ENCODE data around the gene DRD2.

DRD2 gene

DNA sequence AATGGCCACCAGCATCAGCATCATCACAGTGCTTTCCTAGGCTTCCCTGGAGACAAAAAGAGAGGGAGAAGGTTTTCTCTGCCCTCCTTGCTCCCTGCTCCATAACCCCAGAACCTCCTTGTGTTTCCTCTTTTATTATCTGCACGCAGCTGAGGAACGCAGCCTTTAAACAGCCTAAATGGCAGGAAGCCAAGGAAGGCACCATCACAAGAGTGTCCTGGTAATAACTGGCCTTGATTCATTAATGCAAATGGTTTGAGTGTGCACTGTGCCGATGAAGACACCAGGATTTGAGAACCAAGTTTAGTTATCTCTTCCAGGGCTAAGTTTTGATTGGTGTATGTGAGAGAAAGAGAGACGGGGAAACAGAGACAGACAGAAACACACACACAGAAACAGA lies 29.4 kb upstream of the DRD2 start:
- Histone ChIP-seq H3K4me1 (ENCODE audit: insufficient read depth, low read length) (peaks cover 9% of the 10 kb centered on the region), H3K36me3 (ENCODE audit: insufficient read depth, low read length) (no peaks in the 10 kb centered on the region), H2AFZ (ENCODE audit: low read depth, low read length) (no peak overlapping the region), H3K4me3 (ENCODE audit: low read length) (no peak overlapping the region), H3K9me3 (ENCODE audit: low read length) (no peaks in the 10 kb centered on the region), H3K27me3 (ENCODE audit: insufficient read depth, low read length) (no peaks in the 10 kb centered on the region)

- Histone ChIP-seq H2AFZ (ENCODE audit: low read depth, low read length) (no peak overlapping the region), H3K27me3 (ENCODE audit: insufficient read depth, low read length) (no peaks in the 10 kb centered on the region), H3K4me3 (ENCODE audit: low read length) (no peak overlapping the region), H3K4me1 (ENCODE audit: insufficient read depth, low read length) (peaks cover 9% of the 10 kb centered on the region), H3K36me3 (ENCODE audit: insufficient read depth, low read length) (no peaks in the 10 kb centered on the region), H3K9me3 (ENCODE audit: low read length) (no peaks in the 10 kb centered on the region)
Measured at GRCh38 chr11:113504071-113504470, 28.9 kb upstream of the DRD2 start.

GRCh38 chr11:113497066-113497910 lies 22.1 kb upstream of the DRD2 start:
- no peaks in the 10 kb centered on the region for H3K27me3 ChIP-seq (ENCODE audit: insufficient read depth, low read length)
- no peaks in the 10 kb centered on the region for H3K36me3 ChIP-seq (ENCODE audit: insufficient read depth, low read length)
- no peaks in the 10 kb centered on the region for H3K4me1 ChIP-seq (ENCODE audit: insufficient read depth, low read length)
- no peaks in the 10 kb centered on the region for H3K9me3 ChIP-seq (ENCODE audit: low read length)
- no peak overlapping the region for H2AFZ ChIP-seq (ENCODE audit: low read depth, low read length)
- no peak overlapping the region for H3K4me3 ChIP-seq (ENCODE audit: low read length)

DNA sequence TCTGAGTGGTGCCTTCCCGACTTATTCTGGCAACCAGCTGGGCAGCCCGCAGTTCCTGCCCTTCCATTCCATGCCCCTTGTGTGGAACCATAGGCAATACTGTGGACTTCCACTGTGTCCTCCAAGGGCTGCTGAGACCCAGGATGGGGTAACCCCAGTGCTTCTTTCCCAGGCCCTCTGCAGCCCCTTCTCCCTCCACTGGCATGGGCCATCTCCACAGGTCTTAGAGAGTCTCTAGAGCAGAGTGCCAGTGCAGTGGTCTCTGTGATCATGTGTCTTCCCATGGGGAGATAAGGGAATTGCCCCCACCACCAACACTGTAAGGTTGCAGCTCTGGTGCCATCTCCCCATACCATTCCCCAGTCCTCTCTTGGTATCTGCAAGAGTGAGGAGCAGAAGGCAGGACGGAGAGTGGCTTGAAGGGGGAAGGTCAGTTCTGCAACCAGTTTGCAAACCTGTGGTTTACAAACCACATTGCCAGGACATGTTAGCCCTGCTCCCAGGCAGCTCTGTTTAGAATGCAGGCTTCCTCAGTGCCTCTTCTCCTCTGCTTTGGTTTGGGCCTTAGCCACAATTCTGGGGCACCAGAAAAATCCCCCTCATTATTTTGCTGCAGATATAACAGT lies 20.9 kb upstream of the DRD2 start:
- no peaks in the 10 kb centered on the region for H3K4me1 ChIP-seq (ENCODE audit: insufficient read depth, low read length)
- no peaks in the 10 kb centered on the region for H3K27me3 ChIP-seq (ENCODE audit: insufficient read depth, low read length)
- H2AFZ ChIP-seq (ENCODE audit: low read depth, low read length) = no peak overlapping the region
- H3K36me3 ChIP-seq (ENCODE audit: insufficient read depth, low read length) = no peaks in the 10 kb centered on the region
- no peaks in the 10 kb centered on the region for H3K9me3 ChIP-seq (ENCODE audit: low read length)
- no peak overlapping the region for H3K4me3 ChIP-seq (ENCODE audit: low read length)

DNA sequence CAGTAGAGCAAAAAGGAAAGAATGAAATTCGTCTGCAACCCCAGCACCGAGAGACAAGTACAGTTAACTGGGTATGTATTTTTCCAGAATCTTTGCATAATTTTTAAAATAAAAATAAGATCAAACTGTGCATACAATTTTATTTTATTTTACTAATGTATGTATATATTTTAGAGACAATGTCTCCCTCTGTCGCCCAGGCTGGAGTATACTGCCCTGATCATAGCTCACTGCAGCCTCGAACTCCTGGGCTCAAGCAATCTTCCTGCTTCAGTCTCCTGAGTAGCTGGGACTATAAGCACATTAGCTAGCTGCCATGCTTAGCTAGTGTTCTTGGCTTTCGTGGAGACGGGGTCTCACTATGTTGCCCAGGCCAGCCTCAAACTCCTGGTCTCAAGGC lies 18.8 kb upstream of the DRD2 start:
- no peak overlapping the region for H2AFZ ChIP-seq (ENCODE audit: low read depth, low read length)
- H3K9me3 ChIP-seq (ENCODE audit: low read length) = no peaks in the 10 kb centered on the region
- no peaks in the 10 kb centered on the region for H3K4me1 ChIP-seq (ENCODE audit: insufficient read depth, low read length)
- H3K36me3 ChIP-seq (ENCODE audit: insufficient read depth, low read length) = no peaks in the 10 kb centered on the region
- no peak overlapping the region for H3K4me3 ChIP-seq (ENCODE audit: low read length)
- H3K27me3 ChIP-seq (ENCODE audit: insufficient read depth, low read length) = no peaks in the 10 kb centered on the region

DNA sequence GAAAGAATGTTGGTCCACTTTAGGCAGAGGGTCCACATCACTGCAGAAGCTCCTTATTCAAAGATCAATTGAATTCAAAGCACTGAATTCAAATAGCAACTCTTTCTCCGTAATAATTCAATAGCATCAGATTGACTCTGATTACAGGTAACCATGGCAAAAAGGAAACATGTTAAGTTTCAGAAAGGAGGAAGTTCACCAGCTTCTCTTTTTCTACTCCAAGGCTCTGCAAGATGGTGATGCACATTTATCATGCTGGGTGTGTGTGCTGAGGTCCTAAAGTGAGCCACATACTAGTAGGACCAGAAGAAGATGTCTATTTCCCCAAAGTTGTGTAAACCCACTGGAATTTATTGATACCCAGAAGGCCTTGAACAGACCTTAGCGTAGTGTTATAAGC lies 18.0 kb upstream of the DRD2 start:
- no peak overlapping the region for H2AFZ ChIP-seq (ENCODE audit: low read depth, low read length)
- H3K4me1 ChIP-seq (ENCODE audit: insufficient read depth, low read length) = no peaks in the 10 kb centered on the region
- H3K4me3 ChIP-seq (ENCODE audit: low read length) = no peak overlapping the region
- no peaks in the 10 kb centered on the region for H3K36me3 ChIP-seq (ENCODE audit: insufficient read depth, low read length)
- no peaks in the 10 kb centered on the region for H3K9me3 ChIP-seq (ENCODE audit: low read length)
- no peaks in the 10 kb centered on the region for H3K27me3 ChIP-seq (ENCODE audit: insufficient read depth, low read length)

DNA sequence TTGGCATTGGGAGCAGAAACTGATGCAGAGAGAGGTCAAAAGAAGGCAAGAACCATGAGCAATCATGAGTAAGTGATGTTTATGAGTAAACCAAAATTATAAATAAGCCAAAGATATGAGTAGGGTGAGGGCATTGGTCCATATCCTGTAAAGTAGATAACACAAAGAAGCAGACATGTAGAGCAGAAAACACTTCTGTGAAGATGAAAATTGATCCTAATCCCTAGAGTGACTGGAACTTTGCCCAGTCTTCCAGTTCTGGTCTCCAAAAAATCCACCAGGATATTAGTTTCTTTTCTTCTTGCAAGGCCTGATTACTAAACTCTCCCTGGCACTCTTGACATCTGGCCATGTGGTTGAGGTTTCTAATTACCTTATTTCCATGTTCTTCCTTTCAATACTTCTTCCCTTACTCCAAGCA lies 13.7 kb upstream of the DRD2 start:
- no peaks in the 10 kb centered on the region for H3K27me3 ChIP-seq (ENCODE audit: insufficient read depth, low read length)

DNA sequence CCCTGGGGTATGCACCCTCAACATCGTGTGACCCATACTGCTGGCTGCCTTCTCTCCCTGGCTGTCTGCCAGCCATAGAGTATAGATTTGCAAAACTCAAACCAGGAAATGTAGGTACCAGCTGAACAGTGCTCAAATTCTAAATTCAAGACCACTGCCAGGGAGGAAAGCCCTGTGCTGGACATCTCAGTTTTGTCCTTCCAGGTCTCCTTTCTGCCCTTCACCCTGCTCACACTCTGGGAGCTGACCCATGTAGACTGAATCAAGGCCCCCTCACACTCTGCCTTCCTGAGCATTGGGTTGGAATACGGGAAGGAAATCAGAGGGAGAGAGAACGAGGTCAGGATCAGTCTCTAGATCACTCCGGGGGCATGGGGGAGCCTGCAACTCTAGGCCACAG lies 12.4 kb upstream of the DRD2 start:
- no peaks in the 10 kb centered on the region for H3K36me3 ChIP-seq (ENCODE audit: insufficient read depth, low read length)
- H2AFZ ChIP-seq (ENCODE audit: low read depth, low read length) = no peak overlapping the region
- no peaks in the 10 kb centered on the region for H3K9me3 ChIP-seq (ENCODE audit: low read length)
- H3K4me3 ChIP-seq (ENCODE audit: low read length) = no peak overlapping the region
- no peaks in the 10 kb centered on the region for H3K27me3 ChIP-seq (ENCODE audit: insufficient read depth, low read length)
- no peaks in the 10 kb centered on the region for H3K4me1 ChIP-seq (ENCODE audit: insufficient read depth, low read length)

More for the DNA sequence above, 13.7 kb upstream of the DRD2 start:
- no peaks in the 10 kb centered on the region for H3K36me3 ChIP-seq (ENCODE audit: insufficient read depth, low read length)
- H3K9me3 ChIP-seq (ENCODE audit: low read length) = no peaks in the 10 kb centered on the region
- H2AFZ ChIP-seq (ENCODE audit: low read depth, low read length) = no peak overlapping the region
- H3K4me3 ChIP-seq (ENCODE audit: low read length) = no peak overlapping the region
- H3K4me1 ChIP-seq (ENCODE audit: insufficient read depth, low read length) = no peaks in the 10 kb centered on the region

DNA sequence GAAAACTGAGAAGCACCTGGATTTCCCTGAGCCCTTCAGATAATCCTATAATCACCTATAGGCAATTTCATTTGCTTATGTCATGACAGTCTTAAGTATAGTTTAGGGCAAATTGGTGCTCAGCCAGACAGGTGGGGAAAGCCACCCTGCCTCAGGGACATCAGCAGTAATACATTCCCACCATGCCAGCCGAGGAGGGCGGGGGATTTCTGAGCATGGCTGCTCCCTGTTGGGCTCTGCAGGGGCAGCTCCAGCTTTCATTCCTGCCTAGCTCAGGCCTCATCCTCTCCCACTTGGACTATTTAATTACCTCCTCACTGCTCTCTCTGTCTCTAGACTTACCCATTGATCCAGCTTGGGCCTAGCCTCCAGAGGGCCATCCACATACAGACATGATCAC lies 9.0 kb upstream of the DRD2 start:
- no peaks in the 10 kb centered on the region for H3K4me1 ChIP-seq (ENCODE audit: insufficient read depth, low read length)
- H3K9me3 ChIP-seq (ENCODE audit: low read length) = no peaks in the 10 kb centered on the region
- H3K27me3 ChIP-seq (ENCODE audit: insufficient read depth, low read length) = peaks cover 9% of the 10 kb centered on the region
- no peaks in the 10 kb centered on the region for H3K36me3 ChIP-seq (ENCODE audit: insufficient read depth, low read length)
- H2AFZ ChIP-seq (ENCODE audit: low read depth, low read length) = no peak overlapping the region
- H3K4me3 ChIP-seq (ENCODE audit: low read length) = no peak overlapping the region

DNA sequence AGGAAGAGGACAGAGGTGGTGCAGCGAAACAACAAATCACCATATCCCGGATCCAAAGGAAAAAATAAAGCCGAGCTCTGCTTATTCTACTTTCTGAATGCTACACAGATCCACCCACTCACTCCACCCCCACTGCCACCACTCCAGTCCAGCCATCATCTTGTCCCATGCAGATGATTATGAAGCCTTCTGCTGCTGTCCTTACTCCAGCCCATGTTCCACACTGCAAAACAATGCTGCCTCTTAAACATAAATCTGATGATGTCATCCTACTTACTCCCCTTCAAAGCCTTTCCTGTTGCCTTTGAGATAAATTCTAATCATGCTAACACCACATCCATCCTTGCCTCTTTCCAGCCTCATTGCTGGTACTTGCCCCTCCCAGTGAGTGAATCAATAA lies 6.5 kb upstream of the DRD2 start:
- H3K27me3 ChIP-seq (ENCODE audit: insufficient read depth, low read length) = peaks cover 27% of the 10 kb centered on the region

GRCh38 chr11:113481226-113481625 lies 6.0 kb upstream of the DRD2 start:
- Histone ChIP-seq H2AFZ (ENCODE audit: low read depth, low read length) (no peak overlapping the region), H3K4me3 (ENCODE audit: low read length) (no peak overlapping the region), H3K27me3 (ENCODE audit: insufficient read depth, low read length) (peaks cover 31% of the 10 kb centered on the region), H3K9me3 (ENCODE audit: low read length) (no peaks in the 10 kb centered on the region), H3K36me3 (ENCODE audit: insufficient read depth, low read length) (no peaks in the 10 kb centered on the region), H3K4me1 (ENCODE audit: insufficient read depth, low read length) (no peaks in the 10 kb centered on the region)

More for the DNA sequence above, 6.5 kb upstream of the DRD2 start:
- H3K4me3 ChIP-seq (ENCODE audit: low read length) = no peak overlapping the region
- H3K9me3 ChIP-seq (ENCODE audit: low read length) = no peaks in the 10 kb centered on the region
- no peak overlapping the region for H2AFZ ChIP-seq (ENCODE audit: low read depth, low read length)
- H3K4me1 ChIP-seq (ENCODE audit: insufficient read depth, low read length) = no peaks in the 10 kb centered on the region
- no peaks in the 10 kb centered on the region for H3K36me3 ChIP-seq (ENCODE audit: insufficient read depth, low read length)

DNA sequence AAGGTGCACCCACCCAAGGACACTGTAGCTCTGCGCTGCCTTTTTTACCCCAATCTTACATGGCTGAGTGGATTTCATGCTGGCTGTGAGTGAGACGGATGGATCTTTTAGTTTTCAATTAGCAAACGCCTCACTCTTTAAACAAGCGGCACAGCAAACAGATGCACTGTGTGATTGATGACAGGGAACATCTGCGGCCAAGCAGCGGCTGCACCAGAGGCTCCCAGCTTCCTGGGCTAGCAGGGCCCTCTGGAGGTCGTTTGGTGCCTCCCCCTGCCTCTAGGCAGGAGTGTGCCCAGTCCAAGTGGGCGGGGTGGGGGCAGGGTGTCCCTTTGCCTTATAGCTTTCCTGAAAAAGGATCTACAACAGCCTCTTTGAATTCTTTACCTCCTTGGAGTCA lies 2.1 kb upstream of the DRD2 start:
- Histone ChIP-seq H3K36me3 (ENCODE audit: insufficient read depth, low read length) (no peaks in the 10 kb centered on the region), H2AFZ (ENCODE audit: low read depth, low read length) (no peak overlapping the region), H3K9me3 (ENCODE audit: low read length) (no peaks in the 10 kb centered on the region), H3K27me3 (ENCODE audit: insufficient read depth, low read length) (peaks cover 65% of the 10 kb centered on the region), H3K4me3 (ENCODE audit: low read length) (no peak overlapping the region), H3K4me1 (ENCODE audit: insufficient read depth, low read length) (peaks cover 2% of the 10 kb centered on the region)

DNA sequence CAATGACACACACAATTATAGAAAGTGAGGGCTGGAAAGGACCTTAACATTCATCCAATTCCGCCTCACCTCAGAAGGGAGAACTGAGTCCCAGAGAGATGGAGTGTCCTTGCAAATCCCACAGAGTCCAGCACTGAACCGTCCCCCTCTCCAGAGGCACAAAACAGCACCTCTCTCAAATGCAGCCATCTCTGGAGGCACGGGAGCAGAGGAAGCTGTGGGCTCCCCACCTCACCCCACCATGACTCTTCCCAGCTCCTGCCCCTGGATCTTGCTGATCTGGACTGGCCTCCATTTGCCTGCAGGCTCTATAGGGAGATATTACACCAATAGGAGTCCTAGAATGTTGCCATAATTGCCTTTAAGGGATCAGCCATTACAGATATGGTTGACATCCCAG lies 1.4 kb upstream of the DRD2 start:
- Histone ChIP-seq H3K9me3 (ENCODE audit: low read length) (no peaks in the 10 kb centered on the region), H3K27me3 (ENCODE audit: insufficient read depth, low read length) (peaks cover 68% of the 10 kb centered on the region), H3K4me3 (ENCODE audit: low read length) (no peak overlapping the region), H3K36me3 (ENCODE audit: insufficient read depth, low read length) (no peaks in the 10 kb centered on the region), H3K4me1 (ENCODE audit: insufficient read depth, low read length) (peaks cover 2% of the 10 kb centered on the region), H2AFZ (ENCODE audit: low read depth, low read length) (no peak overlapping the region)

Measured in neuron (in vitro differentiated cells).